ENCODE measurements around the gene QKI.

Gene QKI

DNA sequence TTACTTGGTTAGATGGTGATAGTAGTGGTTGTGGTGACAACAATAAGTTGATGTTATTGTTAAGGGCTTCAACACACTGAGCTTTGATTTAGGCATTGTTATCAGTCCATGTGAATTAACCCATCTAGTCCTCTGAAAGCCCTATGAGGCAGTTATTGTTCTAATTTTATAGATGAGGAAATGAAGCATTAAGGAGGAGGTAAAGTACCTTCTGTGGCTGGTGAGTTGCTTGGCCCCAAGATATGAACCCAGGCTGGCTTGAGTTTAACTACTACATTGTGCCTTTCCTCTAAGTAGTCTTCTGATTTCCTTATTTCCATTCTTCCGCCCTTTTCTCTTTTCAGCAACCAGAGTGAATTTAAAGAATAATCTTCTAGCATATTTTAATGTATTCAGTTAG lies 81.7 kb downstream of the QKI start:
- no peak for DNase-seq (ENCODE audit: low read depth)
- no peak overlapping the region for H3K4me3 ChIP-seq (ENCODE audit: low read depth, low read length)
- TF ChIP-seq, protein P1, sequence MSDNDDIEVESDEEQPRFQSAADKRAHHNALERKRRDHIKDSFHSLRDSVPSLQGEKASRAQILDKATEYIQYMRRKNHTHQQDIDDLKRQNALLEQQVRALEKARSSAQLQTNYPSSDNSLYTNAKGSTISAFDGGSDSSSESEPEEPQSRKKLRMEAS (IDR thresholded peaks at IDR 0.05; ENCODE audit: low read depth, low read length): no peak
- no peak for TF ChIP-seq POLR2A (IDR thresholded peaks at IDR 0.05; ENCODE audit: extremely low read depth, insufficient read length)
- TF ChIP-seq, protein P2, sequence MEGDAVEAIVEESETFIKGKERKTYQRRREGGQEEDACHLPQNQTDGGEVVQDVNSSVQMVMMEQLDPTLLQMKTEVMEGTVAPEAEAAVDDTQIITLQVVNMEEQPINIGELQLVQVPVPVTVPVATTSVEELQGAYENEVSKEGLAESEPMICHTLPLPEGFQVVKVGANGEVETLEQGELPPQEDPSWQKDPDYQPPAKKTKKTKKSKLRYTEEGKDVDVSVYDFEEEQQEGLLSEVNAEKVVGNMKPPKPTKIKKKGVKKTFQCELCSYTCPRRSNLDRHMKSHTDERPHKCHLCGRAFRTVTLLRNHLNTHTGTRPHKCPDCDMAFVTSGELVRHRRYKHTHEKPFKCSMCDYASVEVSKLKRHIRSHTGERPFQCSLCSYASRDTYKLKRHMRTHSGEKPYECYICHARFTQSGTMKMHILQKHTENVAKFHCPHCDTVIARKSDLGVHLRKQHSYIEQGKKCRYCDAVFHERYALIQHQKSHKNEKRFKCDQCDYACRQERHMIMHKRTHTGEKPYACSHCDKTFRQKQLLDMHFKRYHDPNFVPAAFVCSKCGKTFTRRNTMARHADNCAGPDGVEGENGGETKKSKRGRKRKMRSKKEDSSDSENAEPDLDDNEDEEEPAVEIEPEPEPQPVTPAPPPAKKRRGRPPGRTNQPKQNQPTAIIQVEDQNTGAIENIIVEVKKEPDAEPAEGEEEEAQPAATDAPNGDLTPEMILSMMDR (IDR thresholded peaks at IDR 0.05; ENCODE audit: low read depth, low read length): no peak
- no peak for TF ChIP-seq MYC (IDR thresholded peaks at IDR 0.05; ENCODE audit: low read depth, low read length)

DNA sequence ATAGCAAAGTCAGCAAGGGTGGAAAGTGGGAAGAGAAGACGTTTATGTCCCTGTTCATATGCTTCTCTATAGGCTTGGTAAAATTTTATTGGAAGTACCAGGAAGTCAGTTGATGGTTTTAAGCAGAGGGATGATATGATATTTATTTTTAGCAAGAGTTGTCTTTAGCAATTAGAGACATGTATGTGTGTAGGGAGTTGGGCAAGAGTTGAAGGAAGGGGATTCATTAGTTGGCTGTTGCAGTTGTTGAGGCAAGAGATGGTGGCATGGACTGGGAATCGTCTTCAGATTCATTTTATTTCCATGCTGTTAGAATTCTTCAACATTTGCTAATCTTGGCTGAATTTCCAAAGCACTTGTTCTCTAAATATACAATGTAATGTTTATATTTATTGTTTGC lies 85.6 kb downstream of the QKI start:
- TF ChIP-seq, protein P2 (IDR thresholded peaks at IDR 0.05; ENCODE audit: low read depth, low read length): no peak
- TF ChIP-seq, protein P1 (IDR thresholded peaks at IDR 0.05; ENCODE audit: low read depth, low read length): no peak
- no peak for TF ChIP-seq MYC (IDR thresholded peaks at IDR 0.05; ENCODE audit: low read depth, low read length)
- TF ChIP-seq POLR2A (IDR thresholded peaks at IDR 0.05; ENCODE audit: extremely low read depth, insufficient read length): no peak
- DNase-seq (ENCODE audit: low read depth): no peak

DNA sequence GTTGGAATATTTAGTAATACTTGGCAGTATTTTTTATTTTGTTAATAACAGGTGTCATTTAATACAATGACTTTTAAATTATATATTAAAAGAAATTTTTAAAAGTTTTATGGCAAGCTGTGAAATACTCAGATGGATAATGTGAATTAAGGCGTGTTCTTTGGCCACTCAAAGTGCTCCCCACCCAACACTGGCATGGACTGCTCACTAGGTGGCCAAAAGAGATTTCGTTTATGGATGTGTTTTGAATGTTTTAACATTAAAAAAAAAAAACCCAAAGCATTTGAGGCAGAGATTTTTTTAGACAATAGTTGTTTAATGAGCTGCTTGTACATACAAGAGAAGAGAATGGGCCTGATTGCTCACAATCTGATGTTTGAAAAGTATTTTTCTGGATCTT lies 86.5 kb downstream of the QKI start:
- no peak for DNase-seq (ENCODE audit: low read depth)
- H3K4me3 ChIP-seq (ENCODE audit: low read depth, low read length): no peak overlapping the region
- TF ChIP-seq MYC (IDR thresholded peaks at IDR 0.05; ENCODE audit: low read depth, low read length) (no peak), POLR2A (IDR thresholded peaks at IDR 0.05; ENCODE audit: extremely low read depth, insufficient read length) (no peak)
- TF ChIP-seq, protein P1 (IDR thresholded peaks at IDR 0.05; ENCODE audit: low read depth, low read length): no peak
- TF ChIP-seq, protein P2 (IDR thresholded peaks at IDR 0.05; ENCODE audit: low read depth, low read length): no peak

More for the DNA sequence above, 85.6 kb downstream of the QKI start:
- no peak overlapping the region for H3K4me3 ChIP-seq (ENCODE audit: low read depth, low read length)

DNA sequence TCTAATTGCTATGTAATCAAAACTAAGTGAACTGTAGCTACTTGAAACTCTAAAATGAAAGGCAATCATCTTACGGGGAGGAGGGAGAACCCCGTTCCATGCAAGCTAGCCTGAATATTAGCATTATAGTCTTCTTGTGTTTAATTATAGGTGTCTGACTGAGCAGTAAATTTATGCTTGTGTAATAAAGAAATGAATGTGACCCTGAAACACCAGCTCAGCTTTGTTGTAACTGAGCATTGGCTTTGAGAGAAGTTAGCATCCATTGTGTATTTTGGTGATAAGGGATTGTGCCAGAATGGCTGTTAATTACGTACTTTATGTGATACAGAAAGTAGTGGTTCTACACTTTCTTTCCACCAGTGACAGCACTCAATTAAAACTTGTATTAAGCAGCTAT lies 86.9 kb downstream of the QKI start:
- TF ChIP-seq, protein P2 (IDR thresholded peaks at IDR 0.05; ENCODE audit: low read depth, low read length): no peak
- TF ChIP-seq POLR2A (IDR thresholded peaks at IDR 0.05; ENCODE audit: extremely low read depth, insufficient read length): no peak
- no peak overlapping the region for H3K4me3 ChIP-seq (ENCODE audit: low read depth, low read length)
- DNase-seq (ENCODE audit: low read depth): no peak

DNA sequence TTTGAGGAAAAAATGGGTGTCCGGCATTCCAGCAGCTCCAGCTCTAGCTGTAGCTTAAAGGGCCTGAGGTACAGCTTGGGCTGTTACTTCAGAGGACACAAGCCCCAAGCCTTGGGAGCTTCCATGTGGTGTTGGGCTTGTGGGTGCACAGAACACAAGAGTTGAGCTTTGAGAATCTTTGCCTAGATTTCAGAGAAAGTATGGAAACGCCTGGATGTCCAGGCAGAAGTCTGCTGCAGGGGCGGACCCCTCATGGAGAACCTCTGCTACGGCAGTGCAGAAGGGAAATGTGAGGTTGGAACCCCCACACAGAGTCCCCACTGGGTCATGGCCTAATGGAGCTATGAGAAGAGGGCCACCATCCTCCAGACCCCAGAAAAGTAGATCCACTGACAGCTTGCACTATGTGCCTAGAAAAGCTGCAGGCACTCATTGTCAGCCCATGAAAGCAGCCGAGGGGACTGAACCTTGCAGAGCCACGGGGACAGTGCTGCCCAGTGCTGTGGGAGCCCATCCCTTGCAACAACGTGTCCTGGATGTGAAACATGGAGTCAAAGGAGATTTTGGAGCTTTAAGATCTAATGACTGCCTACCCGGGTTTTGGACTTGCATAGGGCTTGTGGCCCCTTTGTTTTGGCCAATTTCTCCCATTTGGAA lies 90.6 kb downstream of the QKI start:
- H3K4me3 ChIP-seq (ENCODE audit: low read depth, low read length): no peak overlapping the region
- TF ChIP-seq MYC (IDR thresholded peaks at IDR 0.05; ENCODE audit: low read depth, low read length) (no peak), POLR2A (IDR thresholded peaks at IDR 0.05; ENCODE audit: extremely low read depth, insufficient read length) (no peak)
- TF ChIP-seq, protein P1 (IDR thresholded peaks at IDR 0.05; ENCODE audit: low read depth, low read length): no peak
- TF ChIP-seq, protein P2 (IDR thresholded peaks at IDR 0.05; ENCODE audit: low read depth, low read length): no peak
- DNase-seq (ENCODE audit: low read depth): no peak

DNA sequence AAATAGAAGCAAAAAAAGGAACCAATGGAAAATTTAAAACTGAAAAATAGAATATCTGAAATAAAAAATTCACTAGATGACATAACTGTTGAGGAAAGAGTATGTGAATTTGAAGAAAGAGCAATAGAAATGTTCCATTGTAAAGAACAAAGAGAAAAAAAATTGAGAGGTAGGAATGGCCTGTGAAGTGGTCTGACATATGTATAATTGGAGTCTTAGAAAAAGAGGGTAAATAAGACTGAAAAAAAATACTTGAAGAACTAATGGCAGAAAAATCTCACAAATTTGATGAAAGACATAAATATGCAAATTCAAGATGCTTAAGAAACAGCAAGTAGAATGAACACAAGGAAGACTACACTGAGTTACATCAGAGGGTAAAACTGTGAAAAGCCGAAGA lies 93.4 kb downstream of the QKI start:
- DNase-seq (ENCODE audit: low read depth): no peak
- TF ChIP-seq, protein P2 (IDR thresholded peaks at IDR 0.05; ENCODE audit: low read depth, low read length): no peak
- TF ChIP-seq, protein P1 (IDR thresholded peaks at IDR 0.05; ENCODE audit: low read depth, low read length): no peak
- TF ChIP-seq MYC (IDR thresholded peaks at IDR 0.05; ENCODE audit: low read depth, low read length) (no peak), POLR2A (IDR thresholded peaks at IDR 0.05; ENCODE audit: extremely low read depth, insufficient read length) (no peak)
- no peak overlapping the region for H3K4me3 ChIP-seq (ENCODE audit: low read depth, low read length)
